NB4 (cell line): ENCODE results near the gene DPP9.

ENCODE experiments used
- DNase-seq: peaks from one replicate; pipeline ENCODE4 v3.0.0; 2010; ENCODE audit warnings: low read depth
- H3K4me3 ChIP-seq: one replicate; pipeline ENCODE4 v1.5.1; 2011; ENCODE audit warnings: mild to moderate bottlenecking, low read depth, low read length, moderate library complexity
- MYC ChIP-seq: IDR thresholded peaks from 2 replicates; pipeline ENCODE4 v1.6.1; 2011; ENCODE audit warnings: low read depth, low read length
- POLR2A ChIP-seq: IDR thresholded peaks from 2 replicates; pipeline ENCODE4 v1.6.1; 2011; ENCODE audit warnings: mild to moderate bottlenecking; ENCODE audit not compliant: insufficient read length; ENCODE audit errors: extremely low read depth
- TF ChIP-seq, protein P1 (sequence below): IDR thresholded peaks from 2 replicates; pipeline ENCODE4 v1.6.1; 2011; ENCODE audit warnings: low read depth, low read length
- TF ChIP-seq, protein P2 (sequence below): IDR thresholded peaks from one replicate; pipeline ENCODE4 v1.5.1; 2012; ENCODE audit warnings: low read depth, low read length

DPP9 gene

DNA sequence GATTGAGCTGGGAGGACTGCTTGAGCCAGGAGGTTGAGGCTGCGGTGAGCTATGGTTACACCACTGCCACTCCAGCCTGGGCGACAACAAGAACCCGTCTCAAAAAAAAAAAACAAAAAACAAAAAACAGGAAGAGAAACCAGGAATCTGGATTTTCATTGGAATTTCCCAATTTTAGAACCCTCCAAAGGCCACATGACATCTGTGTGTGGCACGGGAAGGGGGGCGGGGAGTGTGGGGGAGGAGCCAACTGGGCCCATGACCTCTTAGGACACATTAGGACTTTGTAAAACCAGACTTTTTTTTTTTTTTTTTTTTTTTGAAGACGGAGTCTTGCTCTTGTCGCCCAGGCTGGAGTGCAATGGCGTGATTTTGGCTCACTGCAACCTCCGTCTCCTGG, 32.3 kb downstream of the DPP9 start:
- DNase-seq: no peak
- TF ChIP-seq MYC: no peak
- TF ChIP-seq, protein P1, sequence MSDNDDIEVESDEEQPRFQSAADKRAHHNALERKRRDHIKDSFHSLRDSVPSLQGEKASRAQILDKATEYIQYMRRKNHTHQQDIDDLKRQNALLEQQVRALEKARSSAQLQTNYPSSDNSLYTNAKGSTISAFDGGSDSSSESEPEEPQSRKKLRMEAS: no peak
- TF ChIP-seq, protein P2, sequence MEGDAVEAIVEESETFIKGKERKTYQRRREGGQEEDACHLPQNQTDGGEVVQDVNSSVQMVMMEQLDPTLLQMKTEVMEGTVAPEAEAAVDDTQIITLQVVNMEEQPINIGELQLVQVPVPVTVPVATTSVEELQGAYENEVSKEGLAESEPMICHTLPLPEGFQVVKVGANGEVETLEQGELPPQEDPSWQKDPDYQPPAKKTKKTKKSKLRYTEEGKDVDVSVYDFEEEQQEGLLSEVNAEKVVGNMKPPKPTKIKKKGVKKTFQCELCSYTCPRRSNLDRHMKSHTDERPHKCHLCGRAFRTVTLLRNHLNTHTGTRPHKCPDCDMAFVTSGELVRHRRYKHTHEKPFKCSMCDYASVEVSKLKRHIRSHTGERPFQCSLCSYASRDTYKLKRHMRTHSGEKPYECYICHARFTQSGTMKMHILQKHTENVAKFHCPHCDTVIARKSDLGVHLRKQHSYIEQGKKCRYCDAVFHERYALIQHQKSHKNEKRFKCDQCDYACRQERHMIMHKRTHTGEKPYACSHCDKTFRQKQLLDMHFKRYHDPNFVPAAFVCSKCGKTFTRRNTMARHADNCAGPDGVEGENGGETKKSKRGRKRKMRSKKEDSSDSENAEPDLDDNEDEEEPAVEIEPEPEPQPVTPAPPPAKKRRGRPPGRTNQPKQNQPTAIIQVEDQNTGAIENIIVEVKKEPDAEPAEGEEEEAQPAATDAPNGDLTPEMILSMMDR: no peak
- no peak overlapping the region for H3K4me3 ChIP-seq

DNA sequence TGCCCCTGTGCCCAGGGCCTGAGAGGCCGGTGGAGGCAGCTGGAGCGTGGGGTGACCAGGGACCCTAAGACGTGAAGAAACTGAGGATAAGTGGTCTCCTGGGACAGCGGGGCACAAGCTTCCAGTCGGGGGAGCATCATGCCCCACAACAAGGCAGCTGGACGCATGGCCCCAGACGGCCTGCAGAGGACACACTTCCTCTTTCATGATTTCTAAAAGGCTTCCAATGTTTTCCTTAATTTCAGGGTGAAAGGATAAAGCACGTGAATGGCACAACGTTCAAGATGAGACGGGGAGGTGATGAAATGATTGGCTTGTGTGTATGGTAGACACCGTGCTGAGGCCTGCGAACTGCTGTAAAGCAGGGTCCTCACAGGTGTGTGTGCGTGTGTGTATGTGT, 33.3 kb downstream of the DPP9 start:
- DNase-seq: no peak

DNA sequence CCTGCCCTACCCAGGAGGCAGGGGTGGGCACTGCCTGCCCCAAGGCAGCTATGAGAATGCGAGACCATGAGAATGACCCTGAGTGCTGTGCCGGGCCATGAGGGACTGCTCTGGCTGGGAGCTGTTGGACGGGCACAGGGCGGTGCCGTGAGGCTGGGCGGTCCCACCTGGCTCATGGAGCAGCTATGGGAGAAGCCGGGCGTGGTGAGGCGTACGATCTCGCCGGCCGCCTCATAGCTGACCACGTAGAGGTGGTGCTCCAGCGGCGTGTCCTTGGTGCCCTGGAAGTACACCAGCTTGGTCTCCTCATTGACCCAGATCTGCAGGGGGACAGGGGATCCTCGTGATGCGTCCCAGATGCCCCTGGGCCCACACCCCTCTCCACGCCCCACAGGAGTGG, 34.2 kb downstream of the DPP9 start:
- DNase-seq: no peak
- TF ChIP-seq, protein P1: no peak
- TF ChIP-seq POLR2A (no peak), MYC (no peak)
- TF ChIP-seq, protein P2: no peak
- H3K4me3 ChIP-seq: no peak overlapping the region

More for the DNA sequence above, 33.3 kb downstream of the DPP9 start:
- no peak overlapping the region for H3K4me3 ChIP-seq
- TF ChIP-seq, protein P1: no peak
- TF ChIP-seq, protein P2: no peak
- TF ChIP-seq MYC (no peak), POLR2A (no peak)

DNA sequence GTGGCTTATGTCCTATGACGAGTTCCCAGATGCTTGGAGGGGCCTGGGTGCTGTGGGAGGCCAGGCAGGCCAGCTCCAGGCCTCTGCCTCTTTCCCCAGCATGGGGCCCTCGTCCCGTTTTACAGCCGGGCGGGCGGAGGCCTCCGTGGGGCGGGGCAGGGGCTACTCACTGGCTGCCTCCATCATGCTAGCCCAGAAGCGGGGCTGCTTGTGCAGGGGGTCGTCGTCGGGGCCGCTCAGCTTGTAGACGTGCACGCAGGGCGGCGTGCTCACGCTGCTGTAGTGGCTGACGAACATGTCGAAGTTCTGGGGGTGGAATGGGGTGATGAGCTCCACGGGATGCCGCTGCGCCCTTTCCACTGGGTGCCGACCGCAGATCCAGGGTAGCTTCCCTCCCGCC, 35.1 kb downstream of the DPP9 start:
- no peak for DNase-seq
- TF ChIP-seq, protein P2: no peak
- TF ChIP-seq MYC (no peak), POLR2A (no peak)
- TF ChIP-seq, protein P1: no peak
- H3K4me3 ChIP-seq: no peak overlapping the region

DNA sequence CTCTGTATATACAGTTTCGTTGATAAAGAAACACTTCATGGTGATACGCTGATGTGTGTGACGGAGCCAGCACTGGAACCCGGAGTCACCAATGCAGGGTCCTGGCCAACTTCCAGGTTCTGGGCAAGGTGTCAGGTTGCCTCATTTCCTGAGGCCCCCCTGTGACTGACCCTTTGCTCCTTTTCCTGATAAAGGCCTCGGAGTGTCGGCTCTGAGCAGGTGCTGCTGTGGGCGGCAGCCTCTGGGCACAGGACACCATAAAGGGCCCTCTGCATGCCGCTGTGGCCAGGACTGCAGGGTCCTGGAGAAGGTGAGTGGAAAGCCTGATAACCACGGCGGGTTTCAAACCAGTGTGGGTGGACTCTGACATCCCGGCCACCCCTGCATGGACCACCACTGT, 36.2 kb downstream of the DPP9 start:
- TF ChIP-seq, protein P1: no peak
- no peak for TF ChIP-seq POLR2A
- TF ChIP-seq, protein P2: no peak
- no peak for TF ChIP-seq MYC
- no peak for DNase-seq
- no peak overlapping the region for H3K4me3 ChIP-seq

DNA sequence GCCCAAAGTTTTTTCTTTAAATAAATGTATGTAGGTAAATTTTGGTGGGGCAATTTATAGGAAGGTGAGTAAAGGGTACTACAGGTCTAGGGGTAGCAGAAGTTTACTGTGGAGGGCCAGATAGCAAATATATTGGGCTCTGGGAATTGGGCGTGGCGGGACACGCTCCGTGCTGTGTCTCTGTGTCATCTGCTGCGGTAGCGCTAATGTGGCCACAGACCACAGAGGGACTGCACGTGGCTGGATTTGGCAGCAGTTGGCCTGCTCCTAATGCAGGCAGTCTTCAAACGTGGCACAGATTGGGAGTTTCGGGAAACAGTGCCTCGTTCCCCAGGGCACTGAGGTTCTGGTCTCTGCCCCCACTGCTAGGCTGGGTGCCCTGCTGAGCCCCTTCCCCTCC, 36.9 kb downstream of the DPP9 start:
- TF ChIP-seq MYC (no peak), POLR2A (no peak)
- TF ChIP-seq, protein P1: no peak
- TF ChIP-seq, protein P2: no peak
- no peak overlapping the region for H3K4me3 ChIP-seq
- no peak for DNase-seq
